ENCODE results near the gene HAUS8. TPM values are rescaled to one million over a fixed set of nuclear protein-coding genes. Genes with fewer than 3 reads are reported as not detected.

Gene HAUS8
- total RNA-seq, 1 donor from 2014 or later, result 36.5 TPM

DNA sequence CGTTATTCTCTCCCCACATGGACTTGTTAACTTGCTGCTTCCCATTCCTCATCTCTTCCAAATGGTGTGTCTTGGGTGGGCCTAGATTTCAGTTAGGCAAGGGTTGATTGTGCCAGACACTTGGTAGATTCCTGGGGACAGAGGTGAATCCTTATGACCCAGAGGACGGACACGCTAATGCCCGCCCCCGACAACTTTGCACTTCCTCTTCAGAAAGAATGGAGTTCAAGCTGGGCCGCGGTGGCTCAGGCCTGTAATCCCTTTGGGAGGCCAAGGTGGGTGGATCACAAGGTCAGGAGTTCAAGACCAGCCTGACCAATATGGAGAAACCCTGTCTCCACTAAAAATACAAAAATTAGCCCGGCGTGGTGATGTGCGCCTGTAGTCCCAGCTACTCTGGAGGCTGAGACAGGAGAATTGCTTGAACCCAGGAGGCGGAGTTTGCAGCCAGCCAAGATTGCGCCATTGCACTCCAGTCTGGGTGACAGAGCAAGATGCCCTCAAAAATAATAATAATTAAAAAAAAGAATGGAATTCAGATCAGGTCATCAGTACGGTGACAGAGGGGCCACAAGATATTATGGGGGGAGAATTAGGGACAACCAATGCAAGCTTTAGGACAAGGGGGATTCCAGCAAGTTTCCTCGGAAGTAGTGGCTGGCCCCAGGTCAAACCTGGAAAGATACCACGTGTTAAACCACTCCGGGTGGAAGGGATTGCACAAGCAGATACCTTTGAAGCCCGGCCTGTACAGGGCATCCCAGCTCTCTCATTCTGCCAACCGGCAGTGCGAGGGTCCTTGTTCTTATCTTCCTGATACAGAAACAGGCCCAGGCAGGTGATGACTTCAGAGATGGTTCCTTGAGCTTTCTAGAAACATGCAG lies 3.0 kb upstream of the HAUS8 start:
- peak overlapping the region; percentile 96 for H3K4me3 Mint-ChIP-seq
- H3K4me1 Mint-ChIP-seq, result peaks cover 55% of the 10 kb centered on the region
- no peaks in the 10 kb centered on the region for H3K36me3 Mint-ChIP-seq (ENCODE audit: low read depth)
- TF ChIP-seq, protein P1, sequence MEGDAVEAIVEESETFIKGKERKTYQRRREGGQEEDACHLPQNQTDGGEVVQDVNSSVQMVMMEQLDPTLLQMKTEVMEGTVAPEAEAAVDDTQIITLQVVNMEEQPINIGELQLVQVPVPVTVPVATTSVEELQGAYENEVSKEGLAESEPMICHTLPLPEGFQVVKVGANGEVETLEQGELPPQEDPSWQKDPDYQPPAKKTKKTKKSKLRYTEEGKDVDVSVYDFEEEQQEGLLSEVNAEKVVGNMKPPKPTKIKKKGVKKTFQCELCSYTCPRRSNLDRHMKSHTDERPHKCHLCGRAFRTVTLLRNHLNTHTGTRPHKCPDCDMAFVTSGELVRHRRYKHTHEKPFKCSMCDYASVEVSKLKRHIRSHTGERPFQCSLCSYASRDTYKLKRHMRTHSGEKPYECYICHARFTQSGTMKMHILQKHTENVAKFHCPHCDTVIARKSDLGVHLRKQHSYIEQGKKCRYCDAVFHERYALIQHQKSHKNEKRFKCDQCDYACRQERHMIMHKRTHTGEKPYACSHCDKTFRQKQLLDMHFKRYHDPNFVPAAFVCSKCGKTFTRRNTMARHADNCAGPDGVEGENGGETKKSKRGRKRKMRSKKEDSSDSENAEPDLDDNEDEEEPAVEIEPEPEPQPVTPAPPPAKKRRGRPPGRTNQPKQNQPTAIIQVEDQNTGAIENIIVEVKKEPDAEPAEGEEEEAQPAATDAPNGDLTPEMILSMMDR (conservative IDR thresholded peaks at IDR 0.05), result no peak
- no peaks in the 10 kb centered on the region for H3K27me3 Mint-ChIP-seq (ENCODE audit: low read depth)
- H3K9me3 Mint-ChIP-seq, result no peaks in the 10 kb centered on the region
- H3K27ac Mint-ChIP-seq (ENCODE audit: unreplicated experiment), result no peak overlapping the region
- no peak for DNase-seq (ENCODE audit: low read depth, low spot score)

DNA sequence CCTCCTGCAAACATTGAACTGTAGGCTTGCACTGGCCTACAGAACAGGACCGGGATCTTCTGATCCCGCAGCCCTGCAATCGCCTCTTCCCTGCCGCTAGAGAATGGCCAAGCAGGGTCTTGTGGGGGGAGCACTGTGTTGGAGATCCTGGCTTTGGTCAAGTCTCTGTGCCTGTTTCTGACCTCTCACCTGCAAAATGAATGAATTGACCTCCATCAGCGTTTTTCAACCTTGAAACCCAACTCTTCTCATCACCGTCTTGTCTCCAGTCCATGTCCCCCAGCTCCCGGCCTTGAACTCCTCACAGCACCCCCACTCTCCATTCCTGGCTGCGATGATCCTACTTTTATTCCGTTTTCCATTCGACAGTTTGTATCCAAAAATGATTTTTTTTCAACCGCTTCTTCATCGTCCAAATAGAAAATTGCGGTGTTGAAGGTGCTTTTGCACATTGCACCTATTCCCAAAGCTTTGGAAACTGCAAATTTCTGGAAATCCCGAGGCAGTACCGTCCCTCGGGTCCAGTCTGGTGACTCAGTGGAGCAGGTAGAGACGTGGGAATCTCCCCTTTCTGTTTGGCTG lies 2.3 kb upstream of the HAUS8 start:
- Mint-ChIP-seq H3K36me3 (ENCODE audit: low read depth) (no peaks in the 10 kb centered on the region), H3K4me1 (peaks cover 58% of the 10 kb centered on the region), H3K27me3 (ENCODE audit: low read depth) (no peaks in the 10 kb centered on the region), H3K4me3 (peak overlapping the region; percentile 96), H3K9me3 (no peaks in the 10 kb centered on the region), H3K27ac (ENCODE audit: unreplicated experiment) (no peak overlapping the region)
- no peak for DNase-seq (ENCODE audit: low read depth, low spot score)
- TF ChIP-seq, protein P1 (conservative IDR thresholded peaks at IDR 0.05), result no peak

DNA sequence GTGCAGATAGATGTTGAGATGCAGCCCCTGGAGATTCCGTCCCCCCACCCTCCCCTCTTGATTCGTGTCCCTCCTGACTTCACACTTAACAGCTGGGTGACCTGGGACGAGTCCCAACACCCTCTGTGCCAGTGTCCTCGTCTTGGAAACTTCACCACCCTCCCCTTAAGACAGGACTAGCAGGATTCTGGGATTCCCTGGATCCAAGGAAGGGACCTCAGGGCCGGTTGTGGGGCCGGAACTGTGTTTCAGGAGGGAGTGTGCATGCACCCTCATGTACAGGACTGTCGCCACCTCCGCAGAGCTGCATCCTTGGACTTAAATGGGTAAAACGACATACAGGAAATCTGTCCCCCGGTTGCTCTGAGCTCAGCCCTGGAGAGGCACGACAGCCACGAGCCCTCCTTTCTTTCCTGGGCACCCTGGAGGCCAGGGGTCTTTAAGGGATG lies 1.3 kb upstream of the HAUS8 start:
- Mint-ChIP-seq H3K27ac (ENCODE audit: unreplicated experiment) (peak overlapping the region; percentile 50), H3K4me1 (peaks cover 58% of the 10 kb centered on the region), H3K36me3 (ENCODE audit: low read depth) (no peaks in the 10 kb centered on the region), H3K27me3 (ENCODE audit: low read depth) (no peaks in the 10 kb centered on the region), H3K9me3 (no peaks in the 10 kb centered on the region), H3K4me3 (peak overlapping the region; percentile 96)
- TF ChIP-seq, protein P1 (conservative IDR thresholded peaks at IDR 0.05), result no peak
- DNase-seq (ENCODE audit: low read depth, low spot score), result peak; percentile 13

GRCh38 chr19:17075864-17076542 lies 751 bp upstream of the HAUS8 start:
- peaks cover 60% of the 10 kb centered on the region for H3K4me1 Mint-ChIP-seq
- peak overlapping the region; percentile 96 for H3K4me3 Mint-ChIP-seq
- TF ChIP-seq, protein P1 (conservative IDR thresholded peaks at IDR 0.05), result no peak
- no peaks in the 10 kb centered on the region for H3K9me3 Mint-ChIP-seq
- H3K27ac Mint-ChIP-seq (ENCODE audit: unreplicated experiment), result peak overlapping the region; percentile 50
- no peaks in the 10 kb centered on the region for H3K27me3 Mint-ChIP-seq (ENCODE audit: low read depth)
- no peak for DNase-seq (ENCODE audit: low read depth, low spot score)
- no peaks in the 10 kb centered on the region for H3K36me3 Mint-ChIP-seq (ENCODE audit: low read depth)

DNA sequence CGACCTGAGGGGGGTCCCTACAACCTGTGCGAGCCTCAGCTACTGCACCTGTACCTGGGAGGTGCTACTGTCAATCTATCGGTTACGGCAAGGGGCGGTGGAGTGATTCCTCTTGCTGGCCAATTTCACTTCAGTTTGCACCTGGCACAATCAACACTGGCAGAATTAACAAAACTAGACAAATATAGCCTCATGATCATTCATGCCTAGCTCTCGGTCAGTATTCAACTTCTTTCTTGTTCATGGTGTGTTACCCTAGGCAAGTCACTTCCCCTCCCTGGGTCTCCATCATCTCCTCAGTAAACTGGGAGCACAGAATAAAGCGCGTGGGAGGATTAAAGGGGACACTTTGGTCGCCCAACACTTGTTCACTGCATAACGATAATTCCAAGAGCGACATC lies 618 bp downstream of the HAUS8 start:
- H3K27me3 Mint-ChIP-seq (ENCODE audit: low read depth), result no peaks in the 10 kb centered on the region
- H3K36me3 Mint-ChIP-seq (ENCODE audit: low read depth), result no peaks in the 10 kb centered on the region
- TF ChIP-seq, protein P1 (conservative IDR thresholded peaks at IDR 0.05), result no peak
- H3K4me1 Mint-ChIP-seq, result peaks cover 62% of the 10 kb centered on the region
- DNase-seq (ENCODE audit: low read depth, low spot score), result no peak
- H3K9me3 Mint-ChIP-seq, result no peaks in the 10 kb centered on the region
- peak overlapping the region; percentile 99 for H3K27ac Mint-ChIP-seq (ENCODE audit: unreplicated experiment)
- H3K4me3 Mint-ChIP-seq, result peak overlapping the region; percentile 98

Measured in neural crest cell (in vitro differentiated cells).